ENCODE data around the gene MAPK9. TPM values are rescaled to one million over a fixed set of nuclear protein-coding genes. Genes with fewer than 3 reads are reported as not detected.

MAPK9 gene
- total RNA-seq, 2 donors from 2014 or later: 46.4 to 50.2 TPM

- Histone ChIP-seq H3K9me3 (peaks cover 12% of the 10 kb centered on the region), H3K27ac (no peak overlapping the region), H3K4me3 (no peak overlapping the region), H3K36me3 (peaks cover 15% of the 10 kb centered on the region), H3K9ac (ENCODE audit: low read depth in 2 of 2, low read length in 2 of 2) (no peak overlapping the region), H3K4me1 (no peaks in the 10 kb centered on the region), H3K27me3 (no peaks in the 10 kb centered on the region)
- no peak for DNase-seq
- TF ChIP-seq CTCF (IDR thresholded peaks at IDR 0.05): no peak
- intact Hi-C loops (cut with DNase I): no loop called here
Measured at GRCh38 chr5:180250329-180250728, 41.6 kb downstream of the MAPK9 start.

GRCh38 chr5:180241600-180241999 lies 50.3 kb downstream of the MAPK9 start:
- no peak for DNase-seq
- Histone ChIP-seq H3K27me3 (no peaks in the 10 kb centered on the region), H3K27ac (no peak overlapping the region), H3K9me3 (no peaks in the 10 kb centered on the region), H3K4me1 (no peaks in the 10 kb centered on the region), H3K9ac (ENCODE audit: low read depth in 2 of 2, low read length in 2 of 2) (no peak overlapping the region), H3K4me3 (no peak overlapping the region), H3K36me3 (no peaks in the 10 kb centered on the region)
- no peak for TF ChIP-seq CTCF (IDR thresholded peaks at IDR 0.05)
- intact Hi-C loops (cut with DNase I): no loop called here

GRCh38 chr5:180238631-180239030 lies 53.3 kb downstream of the MAPK9 start:
- H3K36me3 ChIP-seq: no peaks in the 10 kb centered on the region
- H3K9ac ChIP-seq (ENCODE audit: low read depth in 2 of 2, low read length in 2 of 2): no peak overlapping the region
- H3K4me1 ChIP-seq: no peaks in the 10 kb centered on the region
- no peaks in the 10 kb centered on the region for H3K9me3 ChIP-seq
- no peak for TF ChIP-seq CTCF (IDR thresholded peaks at IDR 0.05)
- DNase-seq: no peak
- no peaks in the 10 kb centered on the region for H3K27me3 ChIP-seq
- H3K27ac ChIP-seq: no peak overlapping the region
- intact Hi-C loops (cut with DNase I): no loop called here
- no peak overlapping the region for H3K4me3 ChIP-seq

- no peak for TF ChIP-seq CTCF (IDR thresholded peaks at IDR 0.05)
- intact Hi-C loops (cut with DNase I): no loop called here
- H3K36me3 ChIP-seq: no peaks in the 10 kb centered on the region
Measured at GRCh38 chr5:180235846-180236245, 56.0 kb downstream of the MAPK9 start.

GRCh38 chr5:180235077-180235476 lies 56.8 kb downstream of the MAPK9 start:
- Histone ChIP-seq H3K36me3 (no peaks in the 10 kb centered on the region), H3K27me3 (no peaks in the 10 kb centered on the region), H3K9ac (ENCODE audit: low read depth in 2 of 2, low read length in 2 of 2) (no peak overlapping the region), H3K4me1 (no peaks in the 10 kb centered on the region), H3K9me3 (no peaks in the 10 kb centered on the region), H3K4me3 (no peak overlapping the region), H3K27ac (no peak overlapping the region)
- no peak for DNase-seq
- intact Hi-C loops (cut with DNase I): no loop called here
- TF ChIP-seq CTCF (IDR thresholded peaks at IDR 0.05): no peak

More at GRCh38 chr5:180235846-180236245, 56.0 kb downstream of the MAPK9 start:
- Histone ChIP-seq H3K9me3 (no peaks in the 10 kb centered on the region), H3K4me3 (no peak overlapping the region), H3K27me3 (no peaks in the 10 kb centered on the region), H3K27ac (no peak overlapping the region), H3K9ac (ENCODE audit: low read depth in 2 of 2, low read length in 2 of 2) (no peak overlapping the region), H3K4me1 (no peaks in the 10 kb centered on the region)
- DNase-seq: no peak

GRCh38 chr5:180234271-180234670 lies 57.6 kb downstream of the MAPK9 start:
- Histone ChIP-seq H3K27me3 (no peaks in the 10 kb centered on the region), H3K27ac (no peak overlapping the region), H3K9ac (ENCODE audit: low read depth in 2 of 2, low read length in 2 of 2) (no peak overlapping the region), H3K4me1 (no peaks in the 10 kb centered on the region), H3K36me3 (no peaks in the 10 kb centered on the region), H3K9me3 (no peaks in the 10 kb centered on the region), H3K4me3 (no peak overlapping the region)
- DNase-seq: no peak
- no peak for TF ChIP-seq CTCF (IDR thresholded peaks at IDR 0.05)
- intact Hi-C loops (cut with DNase I): no loop called here
